AG10803 (cell line): ENCODE measurements around the gene ARFGAP3.

Source experiments
- DNase-seq: peaks from one replicate; pipeline ENCODE4 v3.0.0; 2010; ENCODE audit warnings: low read depth
- H3K4me3 ChIP-seq: 2 replicates; pipeline ENCODE4 v1.5.1; 2011; ENCODE audit warnings: mild to moderate bottlenecking, low read length, control low read depth
- CTCF ChIP-seq: conservative IDR thresholded peaks from 2 replicates; pipeline ENCODE4 v1.5.1; 2011; ENCODE audit warnings: mild to moderate bottlenecking, low read length, control low read depth, inconsistent platforms

ARFGAP3 gene

GRCh38 chr22:42834177-42834949 lies 22.7 kb downstream of the ARFGAP3 start:
- DNase-seq = no peak
- no peak overlapping the region for H3K4me3 ChIP-seq
- TF ChIP-seq CTCF = no peak

GRCh38 chr22:42833104-42833503 lies 24.0 kb downstream of the ARFGAP3 start:
- no peak overlapping the region for H3K4me3 ChIP-seq
- DNase-seq = no peak
- TF ChIP-seq CTCF = no peak

- no peak for DNase-seq
- TF ChIP-seq CTCF = no peak
Observed at GRCh38 chr22:42831712-42832111, 25.4 kb downstream of the ARFGAP3 start.

GRCh38 chr22:42830161-42830560 lies 26.9 kb downstream of the ARFGAP3 start:
- no peak overlapping the region for H3K4me3 ChIP-seq
- no peak for TF ChIP-seq CTCF
- no peak for DNase-seq

More at GRCh38 chr22:42831712-42832111, 25.4 kb downstream of the ARFGAP3 start:
- no peak overlapping the region for H3K4me3 ChIP-seq

GRCh38 chr22:42829302-42829701 lies 27.8 kb downstream of the ARFGAP3 start:
- no peak for DNase-seq
- TF ChIP-seq CTCF = no peak
- H3K4me3 ChIP-seq = no peak overlapping the region

- no peak for DNase-seq
- no peak overlapping the region for H3K4me3 ChIP-seq
- TF ChIP-seq CTCF = no peak
Observed at GRCh38 chr22:42825796-42826195, 31.3 kb downstream of the ARFGAP3 start.

GRCh38 chr22:42821386-42821785 lies 35.7 kb downstream of the ARFGAP3 start:
- TF ChIP-seq CTCF = no peak
- DNase-seq = no peak
- H3K4me3 ChIP-seq = no peak overlapping the region
